ENCODE results near the gene HERC6.
"Not testable (repeated sequence)": the region's sequence is repeated elsewhere in the genome, so short reads cannot be mapped to it uniquely, and the experiment has no call there.

The HERC6 gene

DNA sequence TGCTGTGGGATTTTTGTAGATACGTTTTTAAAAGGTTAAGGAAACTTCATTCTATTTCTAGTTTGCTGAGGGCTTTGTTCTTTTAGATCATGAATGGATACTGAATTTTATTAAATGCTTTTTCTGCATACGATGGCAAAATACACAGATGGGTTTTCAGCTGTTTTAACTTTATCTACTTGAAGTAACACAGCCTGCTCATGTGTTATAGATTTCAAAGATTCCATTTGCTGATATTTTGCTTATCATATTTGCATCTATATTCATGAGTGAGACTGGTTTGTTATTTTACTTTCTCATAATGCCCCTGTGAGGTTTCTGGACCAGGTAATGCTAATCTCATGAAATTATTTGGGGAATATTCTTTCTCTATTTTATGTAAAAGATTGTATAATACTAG lies 43.8 kb downstream of the HERC6 start:
- H3K27me3 ChIP-seq (ENCODE audit: low read length): no peaks in the 10 kb centered on the region
- no peak overlapping the region for H3K27ac ChIP-seq (ENCODE audit: low read depth, low read length)
- H2AFZ ChIP-seq (ENCODE audit: low read depth, low read length, severe bottlenecking): no peak overlapping the region
- H3K79me2 ChIP-seq (ENCODE audit: insufficient read depth, low read length): no peaks in the 10 kb centered on the region
- no peaks in the 10 kb centered on the region for H3K36me3 ChIP-seq (ENCODE audit: low read length)
- H4K20me1 ChIP-seq (ENCODE audit: low read depth, low read length): no peaks in the 10 kb centered on the region
- H3F3A ChIP-seq (ENCODE audit: insufficient read depth): no peaks in the 10 kb centered on the region
- no peaks in the 10 kb centered on the region for H3K9me3 ChIP-seq (ENCODE audit: insufficient read depth, low read length)
- no peaks in the 10 kb centered on the region for H3K9me2 ChIP-seq (replicated peaks; ENCODE audit: insufficient read depth, low read length)
- no peak overlapping the region for H3K4me2 ChIP-seq (ENCODE audit: low read depth, low read length, poor library complexity, severe bottlenecking)
- TF ChIP-seq, protein P1, sequence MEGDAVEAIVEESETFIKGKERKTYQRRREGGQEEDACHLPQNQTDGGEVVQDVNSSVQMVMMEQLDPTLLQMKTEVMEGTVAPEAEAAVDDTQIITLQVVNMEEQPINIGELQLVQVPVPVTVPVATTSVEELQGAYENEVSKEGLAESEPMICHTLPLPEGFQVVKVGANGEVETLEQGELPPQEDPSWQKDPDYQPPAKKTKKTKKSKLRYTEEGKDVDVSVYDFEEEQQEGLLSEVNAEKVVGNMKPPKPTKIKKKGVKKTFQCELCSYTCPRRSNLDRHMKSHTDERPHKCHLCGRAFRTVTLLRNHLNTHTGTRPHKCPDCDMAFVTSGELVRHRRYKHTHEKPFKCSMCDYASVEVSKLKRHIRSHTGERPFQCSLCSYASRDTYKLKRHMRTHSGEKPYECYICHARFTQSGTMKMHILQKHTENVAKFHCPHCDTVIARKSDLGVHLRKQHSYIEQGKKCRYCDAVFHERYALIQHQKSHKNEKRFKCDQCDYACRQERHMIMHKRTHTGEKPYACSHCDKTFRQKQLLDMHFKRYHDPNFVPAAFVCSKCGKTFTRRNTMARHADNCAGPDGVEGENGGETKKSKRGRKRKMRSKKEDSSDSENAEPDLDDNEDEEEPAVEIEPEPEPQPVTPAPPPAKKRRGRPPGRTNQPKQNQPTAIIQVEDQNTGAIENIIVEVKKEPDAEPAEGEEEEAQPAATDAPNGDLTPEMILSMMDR (IDR thresholded peaks at IDR 0.05; ENCODE audit: insufficient read depth, low read length, poor library complexity, severe bottlenecking): no peak
- no peak for TF ChIP-seq EZH2phosphoT487 (conservative IDR thresholded peaks at IDR 0.05; ENCODE audit: low read length)
- H3K9ac ChIP-seq (ENCODE audit: low read length): no peak overlapping the region
- H3K4me3 ChIP-seq (ENCODE audit: insufficient read depth, low read length, poor library complexity, severe bottlenecking): no peak overlapping the region

DNA sequence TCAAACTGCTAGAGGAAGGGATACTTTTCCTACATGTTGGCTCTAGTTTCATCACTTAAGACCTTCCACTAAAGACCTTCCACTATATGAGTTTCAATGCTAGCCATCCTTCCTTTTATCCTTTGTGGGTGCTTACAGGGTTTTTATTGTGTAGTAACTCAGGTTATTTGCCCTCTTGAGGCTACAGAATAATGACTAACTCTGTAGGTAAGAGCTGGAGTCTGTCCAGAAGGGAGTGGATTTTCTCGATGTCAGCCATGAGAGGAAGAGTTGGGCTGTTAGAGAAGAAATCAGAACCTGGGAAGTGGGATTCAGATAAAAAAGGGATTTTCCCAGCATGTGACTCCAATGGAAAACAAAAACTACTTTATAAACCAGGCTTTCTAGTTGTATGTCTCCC lies 50.7 kb downstream of the HERC6 start:
- Histone ChIP-seq H2AFZ (ENCODE audit: low read depth, low read length, severe bottlenecking) (no peak overlapping the region), H4K20me1 (ENCODE audit: low read depth, low read length) (no peaks in the 10 kb centered on the region), H3K9me2 (replicated peaks; ENCODE audit: insufficient read depth, low read length) (no peaks in the 10 kb centered on the region), H3K9ac (ENCODE audit: low read length) (no peak overlapping the region), H3K27me3 (ENCODE audit: low read length) (no peaks in the 10 kb centered on the region), H3K4me3 (ENCODE audit: insufficient read depth, low read length, poor library complexity, severe bottlenecking) (no peak overlapping the region), H3K36me3 (ENCODE audit: low read length) (no peaks in the 10 kb centered on the region), H3F3A (ENCODE audit: insufficient read depth) (no peaks in the 10 kb centered on the region), H3K27ac (ENCODE audit: low read depth, low read length) (no peak overlapping the region), H3K4me2 (ENCODE audit: low read depth, low read length, poor library complexity, severe bottlenecking) (no peak overlapping the region), H3K9me3 (ENCODE audit: insufficient read depth, low read length) (no peaks in the 10 kb centered on the region), H3K79me2 (ENCODE audit: insufficient read depth, low read length) (no peaks in the 10 kb centered on the region)
- TF ChIP-seq, protein P1 (IDR thresholded peaks at IDR 0.05; ENCODE audit: insufficient read depth, low read length, poor library complexity, severe bottlenecking): no peak
- TF ChIP-seq EZH2phosphoT487 (conservative IDR thresholded peaks at IDR 0.05; ENCODE audit: low read length): no peak

DNA sequence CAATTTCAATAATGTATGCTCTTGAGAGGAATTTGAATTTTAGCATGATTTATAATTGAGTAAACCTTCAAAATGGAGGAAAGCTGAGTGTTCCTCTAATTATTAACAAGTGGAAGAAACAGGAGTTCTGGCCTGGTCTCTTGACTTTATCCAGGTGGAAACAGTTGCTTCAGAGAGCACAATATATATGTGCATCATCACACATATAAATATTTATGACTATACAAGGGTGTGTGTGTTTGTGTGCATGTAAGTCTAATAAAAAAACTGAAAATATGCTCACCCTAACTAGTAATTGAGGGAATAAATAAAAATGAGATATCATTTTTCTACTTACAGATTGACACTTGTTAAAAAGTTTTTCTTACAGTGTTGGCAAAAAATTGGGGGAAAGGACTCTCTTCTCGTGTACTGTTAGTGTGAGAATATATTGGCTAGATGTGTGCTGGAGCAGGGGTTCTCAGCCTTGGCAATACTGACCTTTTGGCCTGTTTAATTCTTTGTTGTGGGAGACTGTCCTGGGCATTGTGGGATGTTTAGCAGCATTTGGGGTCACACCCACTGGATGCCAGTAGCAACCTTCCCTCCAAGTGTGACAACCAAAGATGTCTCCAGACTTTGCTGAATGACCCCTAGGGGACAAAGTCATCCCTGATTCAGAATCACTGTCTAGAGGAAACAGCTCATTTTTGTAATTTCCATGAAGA lies 57.5 kb downstream of the HERC6 start:
- no peak for TF ChIP-seq EZH2phosphoT487 (conservative IDR thresholded peaks at IDR 0.05; ENCODE audit: low read length)
- Histone ChIP-seq H3K4me2 (ENCODE audit: low read depth, low read length, poor library complexity, severe bottlenecking) (no peak overlapping the region), H3K79me2 (ENCODE audit: insufficient read depth, low read length) (no peaks in the 10 kb centered on the region), H3K9me2 (replicated peaks; ENCODE audit: insufficient read depth, low read length) (no peaks in the 10 kb centered on the region), H3K9me3 (ENCODE audit: insufficient read depth, low read length) (no peaks in the 10 kb centered on the region), H3F3A (ENCODE audit: insufficient read depth) (no peaks in the 10 kb centered on the region), H3K9ac (ENCODE audit: low read length) (no peak overlapping the region), H3K27me3 (ENCODE audit: low read length) (no peaks in the 10 kb centered on the region), H3K36me3 (ENCODE audit: low read length) (no peaks in the 10 kb centered on the region), H2AFZ (ENCODE audit: low read depth, low read length, severe bottlenecking) (no peak overlapping the region), H3K4me3 (ENCODE audit: insufficient read depth, low read length, poor library complexity, severe bottlenecking) (no peak overlapping the region), H3K27ac (ENCODE audit: low read depth, low read length) (no peak overlapping the region), H4K20me1 (ENCODE audit: low read depth, low read length) (no peaks in the 10 kb centered on the region)

DNA sequence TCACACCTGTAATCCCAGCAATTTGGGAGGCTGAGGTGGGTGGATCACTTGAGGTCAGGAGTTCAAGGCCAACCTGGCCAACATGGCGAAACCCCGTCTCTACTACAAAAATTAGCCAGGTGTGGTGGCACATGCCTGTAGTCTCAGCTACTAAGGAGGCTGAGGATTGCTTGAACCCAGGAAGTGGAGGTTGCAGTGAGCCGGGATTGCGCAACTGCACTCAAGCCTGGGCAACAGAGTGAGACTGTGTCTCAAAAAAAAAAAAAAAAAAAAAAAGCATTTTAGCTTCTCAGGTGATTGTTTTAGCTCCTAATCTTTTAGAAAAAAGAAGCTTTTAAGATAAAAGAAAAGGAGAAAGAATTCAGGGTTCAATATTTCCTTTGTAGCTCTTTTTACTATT lies 59.2 kb downstream of the HERC6 start:
- not testable (repeated sequence) for H3K4me2 ChIP-seq (ENCODE audit: low read depth, low read length, poor library complexity, severe bottlenecking); H3K9ac ChIP-seq (ENCODE audit: low read length); H3K36me3 ChIP-seq (ENCODE audit: low read length); H2AFZ ChIP-seq (ENCODE audit: low read depth, low read length, severe bottlenecking); H3K27me3 ChIP-seq (ENCODE audit: low read length); H3K4me3 ChIP-seq (ENCODE audit: insufficient read depth, low read length, poor library complexity, severe bottlenecking); H3K79me2 ChIP-seq (ENCODE audit: insufficient read depth, low read length); H3F3A ChIP-seq (ENCODE audit: insufficient read depth); H3K27ac ChIP-seq (ENCODE audit: low read depth, low read length); H3K9me2 ChIP-seq (replicated peaks; ENCODE audit: insufficient read depth, low read length); H4K20me1 ChIP-seq (ENCODE audit: low read depth, low read length); H3K9me3 ChIP-seq (ENCODE audit: insufficient read depth, low read length)
